MM.1S (cell line): ENCODE data around the gene AMT.

Experiments
- EZH2 ChIP-seq: fragments of 300-600 bp; sonication (generic); optimal IDR thresholded peaks from 2 replicates; pipeline ENCODE3; 2017; ENCODE audit warnings: low read depth, mild to moderate bottlenecking, antibody characterized with exemption, low read length, mixed read lengths
- TF ChIP-seq, protein P1 (sequence below): fragments of 300-600 bp; sonication (generic); IDR thresholded peaks from 2 replicates; pipeline ENCODE4 v1.5.1; 2016; ENCODE audit warnings: antibody characterized with exemption, low read length, mixed read lengths

DNA sequence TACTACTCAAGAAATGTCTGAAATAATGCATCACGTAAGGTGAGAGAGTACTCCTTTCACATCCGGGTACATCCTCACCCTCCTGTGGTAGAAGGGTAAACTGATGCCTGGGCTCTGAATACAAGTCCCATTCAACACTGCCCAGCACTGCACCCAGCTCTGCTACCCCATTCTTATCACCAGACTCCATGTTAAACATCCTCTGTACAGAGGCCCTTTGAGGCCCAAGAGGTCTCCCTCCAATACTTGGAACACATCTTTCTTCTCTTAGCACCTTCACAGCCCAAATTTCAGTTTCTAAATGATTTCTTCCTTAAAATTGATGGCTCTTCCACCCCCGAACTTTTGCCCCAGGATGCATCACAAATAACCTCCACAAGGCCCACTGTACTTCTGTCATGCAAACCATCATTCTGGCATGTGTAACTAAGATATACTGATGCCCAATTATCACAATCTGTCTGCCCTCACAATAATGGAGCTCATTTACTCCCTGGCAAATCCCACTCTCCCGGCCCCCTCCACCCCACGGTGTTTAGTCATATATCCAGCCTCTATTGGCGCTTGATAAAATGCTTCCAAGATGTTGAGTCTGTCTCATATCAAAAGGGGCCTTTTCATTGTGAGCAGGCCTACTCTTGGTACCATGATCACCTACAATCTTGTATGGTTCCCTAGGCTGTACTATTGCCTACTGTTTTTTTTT is 51.5 kb downstream of the AMT start:
- TF ChIP-seq, protein P1, sequence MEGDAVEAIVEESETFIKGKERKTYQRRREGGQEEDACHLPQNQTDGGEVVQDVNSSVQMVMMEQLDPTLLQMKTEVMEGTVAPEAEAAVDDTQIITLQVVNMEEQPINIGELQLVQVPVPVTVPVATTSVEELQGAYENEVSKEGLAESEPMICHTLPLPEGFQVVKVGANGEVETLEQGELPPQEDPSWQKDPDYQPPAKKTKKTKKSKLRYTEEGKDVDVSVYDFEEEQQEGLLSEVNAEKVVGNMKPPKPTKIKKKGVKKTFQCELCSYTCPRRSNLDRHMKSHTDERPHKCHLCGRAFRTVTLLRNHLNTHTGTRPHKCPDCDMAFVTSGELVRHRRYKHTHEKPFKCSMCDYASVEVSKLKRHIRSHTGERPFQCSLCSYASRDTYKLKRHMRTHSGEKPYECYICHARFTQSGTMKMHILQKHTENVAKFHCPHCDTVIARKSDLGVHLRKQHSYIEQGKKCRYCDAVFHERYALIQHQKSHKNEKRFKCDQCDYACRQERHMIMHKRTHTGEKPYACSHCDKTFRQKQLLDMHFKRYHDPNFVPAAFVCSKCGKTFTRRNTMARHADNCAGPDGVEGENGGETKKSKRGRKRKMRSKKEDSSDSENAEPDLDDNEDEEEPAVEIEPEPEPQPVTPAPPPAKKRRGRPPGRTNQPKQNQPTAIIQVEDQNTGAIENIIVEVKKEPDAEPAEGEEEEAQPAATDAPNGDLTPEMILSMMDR = no peak
- no peak for TF ChIP-seq EZH2
